Measurements from ENCODE around the gene CADM2.

GRCh38 chr3:85148036-85148435 lies 189.2 kb downstream of the CADM2 start:
- no peak for TF ChIP-seq CTCF (IDR thresholded peaks at IDR 0.05; ENCODE audit: poor library complexity, severe bottlenecking)
- no peak for TF ChIP-seq EZH2 (IDR thresholded peaks at IDR 0.05; ENCODE audit: borderline replicate concordance, insufficient read depth, low read length, poor library complexity, severe bottlenecking)
- TF ChIP-seq SMC3 (conservative IDR thresholded peaks at IDR 0.05; ENCODE audit: poor library complexity): no peak
- TF ChIP-seq TAF1 (IDR thresholded peaks at IDR 0.05; ENCODE audit: low read depth): no peak

Data from neural cell (in vitro differentiated cells).